Measurements from ENCODE around the gene AP3B2.

AP3B2 gene

GRCh38 chr15:82689147-82689546 is 20.5 kb downstream of the AP3B2 start:
- TF ChIP-seq, protein P1, sequence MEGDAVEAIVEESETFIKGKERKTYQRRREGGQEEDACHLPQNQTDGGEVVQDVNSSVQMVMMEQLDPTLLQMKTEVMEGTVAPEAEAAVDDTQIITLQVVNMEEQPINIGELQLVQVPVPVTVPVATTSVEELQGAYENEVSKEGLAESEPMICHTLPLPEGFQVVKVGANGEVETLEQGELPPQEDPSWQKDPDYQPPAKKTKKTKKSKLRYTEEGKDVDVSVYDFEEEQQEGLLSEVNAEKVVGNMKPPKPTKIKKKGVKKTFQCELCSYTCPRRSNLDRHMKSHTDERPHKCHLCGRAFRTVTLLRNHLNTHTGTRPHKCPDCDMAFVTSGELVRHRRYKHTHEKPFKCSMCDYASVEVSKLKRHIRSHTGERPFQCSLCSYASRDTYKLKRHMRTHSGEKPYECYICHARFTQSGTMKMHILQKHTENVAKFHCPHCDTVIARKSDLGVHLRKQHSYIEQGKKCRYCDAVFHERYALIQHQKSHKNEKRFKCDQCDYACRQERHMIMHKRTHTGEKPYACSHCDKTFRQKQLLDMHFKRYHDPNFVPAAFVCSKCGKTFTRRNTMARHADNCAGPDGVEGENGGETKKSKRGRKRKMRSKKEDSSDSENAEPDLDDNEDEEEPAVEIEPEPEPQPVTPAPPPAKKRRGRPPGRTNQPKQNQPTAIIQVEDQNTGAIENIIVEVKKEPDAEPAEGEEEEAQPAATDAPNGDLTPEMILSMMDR (IDR thresholded peaks at IDR 0.05), result no peak

DNA sequence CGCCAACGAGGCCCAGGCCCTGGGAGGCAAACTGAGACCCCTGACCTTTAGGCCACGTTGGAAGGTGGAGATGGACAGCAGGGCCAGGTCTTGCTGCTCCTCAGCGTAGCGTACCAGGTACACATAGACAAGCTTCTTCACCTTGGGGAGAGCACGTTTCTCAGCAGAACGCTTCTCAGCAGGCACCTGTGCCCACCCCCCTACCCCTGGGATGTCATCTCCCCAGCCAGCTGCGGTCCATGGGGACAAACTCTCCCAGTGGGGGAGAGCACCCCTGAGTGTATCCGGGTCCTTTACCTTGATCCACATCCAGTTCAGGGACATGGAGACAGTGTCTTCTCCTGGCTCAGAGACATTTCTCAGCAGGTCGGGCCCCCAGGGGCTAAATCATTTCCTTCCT is 21.0 kb downstream of the AP3B2 start:
- TF ChIP-seq, protein P1 (IDR thresholded peaks at IDR 0.05), result no peak

GRCh38 chr15:82681371-82681770 is 28.3 kb downstream of the AP3B2 start:
- TF ChIP-seq, protein P1 (IDR thresholded peaks at IDR 0.05), result no peak

GRCh38 chr15:82680200-82681102 is 29.2 kb downstream of the AP3B2 start:
- TF ChIP-seq, protein P1 (IDR thresholded peaks at IDR 0.05), result peak; percentile 26; the same call in 1 of the 2 replicates

- TF ChIP-seq, protein P1 (IDR thresholded peaks at IDR 0.05), result no peak
Observed at GRCh38 chr15:82679626-82680199, 30.0 kb downstream of the AP3B2 start.

- TF ChIP-seq, protein P1 (IDR thresholded peaks at IDR 0.05), result no peak
Observed at GRCh38 chr15:82677720-82678323, 31.9 kb downstream of the AP3B2 start.

DNA sequence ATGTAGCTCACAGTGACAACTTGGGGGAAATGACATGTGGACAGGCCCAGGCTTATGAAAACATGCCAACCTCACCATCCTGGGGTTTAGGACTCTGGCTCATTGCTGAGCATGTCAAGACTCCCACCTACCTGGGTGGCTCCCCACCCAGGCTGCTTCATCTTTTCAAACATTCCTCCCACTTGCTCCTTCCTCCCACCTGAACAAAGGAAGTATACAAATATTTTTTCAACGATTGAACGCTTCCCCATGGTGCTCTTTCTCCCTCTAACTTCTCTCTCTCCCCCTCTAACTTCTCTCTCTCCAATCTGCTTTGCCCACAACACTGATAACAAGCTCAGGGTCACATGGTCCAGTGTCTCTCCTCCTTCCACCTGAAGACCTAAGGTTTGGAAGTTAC is 34.8 kb downstream of the AP3B2 start:
- TF ChIP-seq, protein P1 (IDR thresholded peaks at IDR 0.05), result no peak
